NCI-H748 treated with DMSO at 0.1 percent for 48 hours (cell line): Measurements from ENCODE around the gene NUP50.
"Not testable (repeated sequence)": the region's sequence is repeated elsewhere in the genome, so short reads cannot be mapped to it uniquely, and the experiment has no call there.

ENCODE experiments used
- DNase-seq: peaks from one replicate; lab custom pipeline; 2025; lab: John Stamatoyannopoulos, UW

NUP50 gene

DNA sequence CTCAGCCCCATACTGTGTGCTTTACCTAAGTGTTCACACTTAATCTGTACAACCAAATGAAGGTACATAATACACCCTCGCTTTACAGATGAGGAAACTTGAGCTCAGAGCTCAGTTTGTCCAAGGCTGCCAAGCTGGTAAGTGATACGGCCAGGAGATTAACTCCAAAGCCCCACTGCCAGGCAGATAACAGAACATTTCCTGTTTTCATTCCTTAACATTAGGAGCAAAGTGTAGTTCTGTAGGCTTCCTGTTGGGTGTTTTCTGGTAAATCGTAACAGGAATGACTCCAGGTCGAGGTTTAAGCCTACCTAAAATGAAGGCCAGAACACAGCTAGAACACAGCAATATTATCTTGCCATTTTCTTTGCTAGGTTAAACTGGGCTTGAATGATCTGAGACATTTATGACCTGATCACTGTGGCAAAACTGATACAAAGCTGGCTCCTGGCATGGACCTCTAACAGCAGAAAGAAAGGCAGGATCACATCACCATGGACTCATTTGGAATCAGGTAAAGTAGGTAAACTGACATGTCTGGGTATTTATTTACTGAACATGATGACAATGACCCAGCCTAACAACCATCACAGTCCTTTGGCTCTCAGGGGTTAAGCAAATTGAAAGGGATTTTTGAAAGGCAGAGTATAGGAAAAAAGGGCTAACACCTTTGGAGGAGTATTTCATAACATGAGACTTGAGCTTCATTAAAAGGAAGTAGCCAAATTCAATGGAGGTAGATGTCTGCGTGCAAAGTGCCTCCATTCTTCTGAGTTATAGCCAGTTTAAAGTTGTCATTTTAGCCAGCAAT lies 3.9 kb upstream of the NUP50 start:
- no peak for DNase-seq

DNA sequence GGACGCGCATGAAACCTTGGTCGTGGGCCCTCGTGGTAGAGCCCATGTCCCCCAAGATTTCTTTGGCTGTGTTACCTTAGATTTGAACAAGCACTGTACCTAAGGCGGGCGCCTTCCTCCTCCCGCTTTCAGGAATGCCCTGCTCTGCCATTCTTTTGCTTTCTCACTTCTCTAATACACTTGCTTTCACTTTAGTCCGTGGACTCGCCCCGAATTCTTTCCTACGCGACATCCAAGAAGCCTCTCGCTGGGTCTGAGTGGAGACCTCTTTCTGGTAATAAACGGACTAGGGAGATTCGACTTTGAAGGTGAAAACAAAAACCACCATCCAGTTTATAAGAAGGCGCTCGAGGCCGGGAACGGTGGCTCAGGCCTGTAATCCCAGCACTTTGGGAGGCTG lies 1.2 kb upstream of the NUP50 start:
- DNase-seq: no peak

DNA sequence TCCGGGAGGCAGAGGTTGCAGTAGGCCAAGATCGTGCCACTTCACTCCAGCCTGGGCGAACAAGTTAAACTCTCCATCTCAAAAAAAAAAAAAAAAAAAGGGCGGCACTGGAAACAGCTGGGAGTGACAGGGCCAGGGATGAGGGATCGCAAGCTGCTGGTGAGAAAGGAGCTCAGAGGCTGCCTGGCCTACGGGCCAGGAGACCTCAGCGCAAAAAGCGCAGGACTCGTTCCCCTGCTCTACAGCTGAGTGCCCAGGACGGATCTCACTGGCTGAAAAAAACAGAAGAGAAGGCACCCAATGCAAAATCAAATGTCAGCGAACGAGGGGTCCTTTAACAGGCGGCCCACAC lies 650 bp upstream of the NUP50 start:
- no peak for DNase-seq

DNA sequence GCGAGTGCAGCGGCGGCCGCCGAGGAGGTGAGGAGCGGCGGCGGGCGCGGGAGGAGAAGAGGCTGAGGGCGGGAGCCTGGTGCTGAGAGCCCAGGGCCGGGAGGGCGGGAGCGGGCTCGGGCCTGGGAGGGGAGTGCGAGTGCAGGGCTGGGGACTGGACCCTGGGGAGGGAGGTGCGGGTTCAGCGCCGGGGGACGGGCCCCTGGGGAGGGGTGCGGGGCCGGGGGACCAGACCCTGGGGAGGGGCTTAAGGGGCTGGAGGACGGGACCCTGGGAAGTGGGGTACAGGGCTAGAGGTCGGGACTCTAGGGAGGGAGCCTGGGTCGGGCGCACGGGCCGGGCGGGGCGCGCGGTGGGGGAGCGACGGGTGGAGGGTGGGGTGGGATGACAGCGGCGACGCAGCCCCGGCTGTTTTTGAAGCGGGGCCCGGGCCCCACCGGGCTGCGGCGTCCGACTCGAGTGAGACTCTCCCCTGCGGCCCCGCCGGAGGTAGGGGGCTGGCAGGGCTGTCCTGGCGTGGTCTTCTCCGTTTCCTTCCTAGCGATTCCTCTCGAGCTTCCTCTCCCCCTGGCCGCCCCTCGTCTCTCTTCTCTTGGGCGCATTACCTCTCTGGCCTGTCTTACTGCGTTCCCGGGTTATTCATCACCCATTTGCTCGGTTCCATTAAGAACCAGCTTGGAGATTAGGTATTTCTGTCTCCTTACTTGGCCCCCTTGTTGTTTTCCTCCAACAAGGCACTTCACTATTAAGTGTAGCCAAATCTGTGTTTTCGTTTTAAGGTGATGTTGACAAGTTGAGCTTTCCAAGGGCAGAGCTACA lies 754 bp downstream of the NUP50 start:
- no peak for DNase-seq

DNA sequence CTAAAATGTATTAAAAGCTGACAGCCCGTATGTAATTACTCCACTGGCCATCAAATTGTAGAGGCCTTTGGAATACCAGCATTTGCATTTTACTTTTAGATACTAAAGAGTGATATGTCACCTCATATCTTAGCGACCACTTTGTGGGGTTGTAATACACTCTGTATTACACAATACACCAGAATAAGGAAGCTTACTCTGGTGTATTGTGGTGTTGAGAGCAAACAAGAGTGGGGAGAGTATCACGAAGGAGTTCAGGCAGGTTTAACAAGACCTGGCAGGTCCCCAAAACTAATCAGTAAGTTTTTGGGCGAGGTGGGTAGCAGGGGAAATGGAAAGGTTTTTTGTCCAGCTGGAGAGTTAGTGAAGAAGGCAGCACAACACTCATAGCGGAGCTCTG lies 3.2 kb downstream of the NUP50 start:
- no peak for DNase-seq

DNA sequence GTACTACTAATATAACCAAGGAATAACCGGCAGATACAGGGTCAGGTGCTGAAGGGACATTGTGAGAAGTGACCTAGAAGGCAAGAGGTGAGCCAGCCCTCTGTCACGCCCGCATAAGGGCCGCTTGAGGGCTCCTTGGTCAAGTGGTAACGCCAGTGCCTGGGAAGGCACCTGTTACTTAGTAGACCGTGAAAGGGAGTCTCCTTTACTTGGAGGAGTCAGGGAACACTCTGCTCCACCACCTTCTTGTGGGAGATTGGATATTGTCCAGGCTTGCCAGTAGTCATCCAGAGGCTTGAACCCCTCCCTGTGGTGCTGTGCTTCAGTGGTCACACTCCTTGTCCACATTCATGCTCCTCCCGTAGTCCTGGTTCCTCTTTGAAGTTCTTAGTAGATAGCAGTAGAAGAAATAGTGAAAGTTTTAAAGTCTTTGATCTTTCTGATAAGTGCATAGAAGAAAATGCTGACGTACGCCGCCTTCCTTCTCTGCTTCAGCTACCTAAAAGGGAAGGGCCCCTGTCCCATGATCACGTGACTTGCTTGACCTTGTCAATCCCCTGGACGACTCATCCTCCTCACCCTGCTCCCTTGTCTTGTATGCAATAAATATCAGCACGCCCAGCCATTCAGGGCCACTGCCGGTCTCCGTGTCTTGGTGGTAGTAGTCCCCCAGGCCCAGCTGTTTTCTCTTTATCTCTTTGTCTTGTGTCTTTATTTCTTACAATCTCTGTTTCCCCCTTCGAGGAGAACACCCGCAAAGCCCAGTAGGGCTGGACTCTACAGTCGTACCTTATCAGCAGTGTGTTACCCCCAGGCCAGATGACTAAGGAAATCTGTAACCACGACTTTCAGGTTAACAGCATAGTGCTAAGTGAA lies 6.1 kb downstream of the NUP50 start:
- DNase-seq: no peak

DNA sequence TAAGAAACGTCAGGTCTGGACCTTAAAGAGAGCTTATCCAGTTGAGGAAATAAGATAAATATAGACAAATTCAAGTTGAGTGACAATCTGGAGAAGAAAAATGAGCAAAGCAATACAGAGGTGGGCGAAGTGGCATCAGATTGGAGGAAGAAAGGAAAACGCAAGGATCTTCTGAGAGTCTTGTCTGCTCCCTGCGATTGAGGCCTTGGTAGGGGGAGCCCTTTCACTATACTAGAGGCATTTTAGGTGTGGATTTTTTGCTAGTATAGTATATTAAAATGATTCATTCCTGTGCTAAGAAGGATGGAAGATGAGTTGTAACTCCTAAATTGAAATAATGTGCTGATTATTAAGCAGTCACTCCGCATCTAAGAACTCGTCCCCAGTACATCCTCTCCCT lies 8.1 kb downstream of the NUP50 start:
- no peak for DNase-seq

DNA sequence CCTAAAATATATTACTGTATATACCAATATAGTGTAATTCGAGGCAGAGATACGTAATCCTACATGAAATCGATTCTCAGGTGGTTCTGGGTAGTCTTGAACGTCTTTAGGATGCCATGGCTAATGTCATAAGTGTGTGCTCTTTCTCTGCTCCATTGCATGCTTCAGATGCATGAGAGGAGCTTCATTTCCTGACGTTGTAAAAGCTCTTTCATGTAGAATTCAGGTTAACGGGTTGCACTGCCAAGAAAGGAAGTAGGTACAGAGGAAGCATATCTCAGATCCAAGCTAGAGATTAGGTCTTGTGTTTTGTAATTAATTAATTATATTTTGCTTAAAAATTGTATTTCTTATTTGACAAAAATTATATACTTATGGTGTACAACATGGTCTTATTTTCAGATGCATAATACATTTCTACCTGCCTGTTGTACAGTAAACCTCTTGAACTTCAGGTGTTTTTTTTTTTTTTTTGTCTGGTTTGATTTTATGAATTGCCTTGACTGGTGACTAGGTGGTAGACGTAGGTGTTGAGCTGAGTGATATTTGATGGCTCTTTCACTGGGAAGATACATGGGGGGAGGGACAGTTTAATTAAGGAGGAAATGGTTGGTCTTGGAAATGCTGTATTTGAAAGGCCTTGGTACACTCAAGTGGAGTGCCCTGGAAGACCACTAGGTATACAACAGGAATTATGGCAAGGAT lies 9.3 kb downstream of the NUP50 start:
- DNase-seq: no peak

DNA sequence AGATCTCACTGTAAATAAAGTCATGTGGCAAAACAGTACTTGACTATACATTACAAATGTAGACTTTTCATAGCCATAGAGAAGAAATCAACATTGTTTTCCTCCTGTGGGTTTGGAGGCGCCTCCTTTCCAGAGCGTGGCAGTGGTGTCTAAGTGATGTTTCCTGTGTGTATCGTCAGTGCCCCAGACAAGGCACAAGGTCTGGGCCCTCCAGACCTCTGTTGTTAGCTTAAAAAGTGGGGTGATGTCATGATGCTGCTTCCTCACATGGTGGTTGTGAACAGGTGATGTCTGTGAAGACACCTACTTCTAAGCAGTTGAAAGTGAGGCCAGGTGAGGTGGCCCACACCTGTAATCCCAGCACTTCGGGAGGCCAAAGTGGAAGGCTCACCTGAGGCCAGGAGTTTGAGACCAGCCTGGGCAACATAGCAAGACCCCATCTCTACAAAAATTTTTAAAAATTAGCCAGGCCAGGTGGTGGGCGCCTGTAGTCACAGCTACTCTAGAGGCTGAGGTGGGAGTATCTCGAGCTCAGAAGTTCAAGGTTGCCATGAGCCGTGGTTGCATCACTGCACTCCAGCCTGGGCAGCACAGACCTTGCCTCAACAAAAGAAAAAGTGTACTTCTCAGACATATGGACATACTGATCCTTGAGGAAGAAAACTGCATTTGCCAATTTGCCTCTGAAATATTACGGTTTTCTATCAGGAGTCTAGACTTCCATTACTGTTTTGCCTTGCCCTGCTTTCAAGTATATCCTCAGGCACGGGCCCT lies 15.7 kb downstream of the NUP50 start:
- no peak for DNase-seq

DNA sequence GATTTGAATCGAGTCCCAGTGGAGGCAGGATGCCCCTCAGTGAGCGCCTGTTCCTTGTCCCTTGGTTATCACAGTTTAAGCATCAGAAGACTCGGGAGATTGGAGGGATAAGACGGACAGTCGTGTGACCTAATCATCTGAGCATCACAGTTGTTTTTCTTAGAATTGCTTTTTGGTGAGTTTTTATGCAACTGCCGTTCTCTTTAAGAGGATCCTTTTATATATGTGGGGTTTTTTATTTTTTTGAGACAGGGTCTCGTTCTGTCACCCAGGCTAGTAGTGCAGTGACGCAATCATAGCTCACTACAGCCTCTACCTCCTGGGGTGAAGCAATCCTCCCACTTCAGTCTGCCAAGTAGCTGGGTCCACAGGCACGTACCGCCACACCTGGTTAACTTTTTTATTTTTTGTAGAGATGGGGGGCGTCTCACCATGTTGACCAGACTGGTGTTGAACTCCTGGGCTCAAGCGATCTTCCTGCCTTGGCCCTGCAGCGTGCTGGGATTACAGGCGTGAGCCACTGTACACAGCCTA lies 16.5 kb downstream of the NUP50 start:
- no peak for DNase-seq

DNA sequence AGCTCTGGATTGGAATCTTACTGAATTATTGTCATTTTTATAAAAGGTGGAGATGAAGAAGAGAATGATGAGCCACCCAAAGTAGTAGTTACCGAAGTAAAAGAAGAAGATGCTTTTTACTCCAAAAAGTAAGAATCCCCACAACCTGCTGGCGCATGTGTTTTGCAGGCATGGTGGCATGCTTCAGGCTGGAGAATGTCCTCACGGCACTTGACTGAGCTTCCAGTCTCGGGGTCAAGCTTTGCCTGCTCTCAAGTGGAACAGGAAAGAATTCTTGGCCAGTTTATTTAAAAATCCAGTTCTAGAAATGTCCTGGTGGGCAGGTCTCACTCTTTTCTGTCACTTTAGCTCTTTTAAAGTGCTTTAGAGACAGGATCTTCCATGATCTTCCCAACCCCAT lies 17.5 kb downstream of the NUP50 start:
- no peak for DNase-seq

DNA sequence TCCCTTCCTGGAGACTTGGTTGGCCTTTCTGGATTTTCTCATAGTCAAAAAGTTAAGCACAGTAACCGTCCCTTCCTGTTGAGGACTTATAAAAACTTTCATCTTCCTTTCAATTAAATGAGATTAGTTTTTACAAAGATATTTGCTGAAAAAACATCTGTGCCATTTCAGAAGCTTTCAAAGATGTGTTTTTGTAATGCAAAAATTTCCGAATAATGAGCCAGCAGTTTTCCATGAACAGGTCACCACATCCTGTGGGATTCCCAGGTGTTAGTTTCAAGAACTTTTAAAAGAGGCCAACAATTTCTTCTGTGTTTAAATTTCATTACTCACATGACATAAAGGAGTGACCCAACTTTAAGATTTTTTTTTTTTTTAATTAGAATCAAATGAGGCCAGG lies 18.0 kb downstream of the NUP50 start:
- DNase-seq: no peak

DNA sequence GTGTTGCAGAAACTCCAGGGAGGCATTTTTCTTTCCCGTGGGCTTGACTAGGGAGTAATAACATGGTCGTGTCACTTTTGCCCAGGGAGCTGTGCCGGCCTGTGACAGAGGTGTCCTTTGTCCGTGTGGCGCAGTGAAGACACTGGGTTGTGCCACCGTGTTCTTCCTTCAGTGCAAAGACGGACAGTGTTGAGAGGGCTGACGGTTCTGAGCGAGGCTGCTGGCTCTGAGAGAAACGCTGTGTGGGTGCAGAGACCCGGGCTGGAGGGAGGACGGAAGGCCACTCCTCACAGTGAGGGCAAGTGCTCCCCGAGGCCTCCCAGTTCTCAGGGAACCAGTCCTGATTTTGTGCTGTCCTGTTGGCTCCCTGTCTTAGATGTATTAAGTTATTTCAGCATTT lies 20.2 kb downstream of the NUP50 start:
- DNase-seq: no peak

DNA sequence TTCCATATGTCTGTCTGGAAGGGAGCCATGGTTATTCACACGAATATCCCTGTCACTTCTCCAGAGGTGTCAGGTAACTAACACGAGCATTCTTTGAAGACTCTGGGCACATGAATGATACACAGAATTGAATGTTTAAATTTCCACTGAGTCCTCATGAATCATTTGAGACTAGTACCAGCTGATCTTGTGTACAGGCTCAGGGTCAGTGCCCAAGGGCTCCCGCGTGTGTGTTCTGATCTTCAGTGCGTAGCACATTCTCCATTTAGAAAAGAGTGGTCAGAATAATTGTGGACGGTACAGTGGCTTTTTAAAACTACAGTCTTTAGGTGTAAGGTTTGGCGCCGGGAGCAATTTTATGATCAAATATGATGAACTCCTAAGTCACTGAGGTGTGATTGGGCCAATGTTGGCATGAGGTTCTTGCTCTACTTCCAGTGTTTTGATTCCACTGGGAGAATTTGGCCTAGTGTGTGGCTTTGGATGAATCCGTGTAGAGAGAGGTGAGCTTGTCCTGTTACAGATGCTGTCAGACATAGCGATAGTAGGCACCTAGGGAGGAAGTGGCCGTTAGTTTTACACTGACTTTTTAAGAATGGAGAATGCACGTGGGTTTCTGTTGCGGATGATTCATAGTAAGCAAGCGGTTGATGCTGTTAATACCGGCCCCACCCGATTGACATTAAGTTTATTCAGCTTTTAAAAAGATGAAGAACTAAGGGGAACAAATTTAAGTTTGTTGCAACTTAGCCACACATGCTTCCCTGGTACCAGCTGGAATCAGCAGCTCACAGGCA lies 22.2 kb downstream of the NUP50 start:
- DNase-seq: no peak

DNA sequence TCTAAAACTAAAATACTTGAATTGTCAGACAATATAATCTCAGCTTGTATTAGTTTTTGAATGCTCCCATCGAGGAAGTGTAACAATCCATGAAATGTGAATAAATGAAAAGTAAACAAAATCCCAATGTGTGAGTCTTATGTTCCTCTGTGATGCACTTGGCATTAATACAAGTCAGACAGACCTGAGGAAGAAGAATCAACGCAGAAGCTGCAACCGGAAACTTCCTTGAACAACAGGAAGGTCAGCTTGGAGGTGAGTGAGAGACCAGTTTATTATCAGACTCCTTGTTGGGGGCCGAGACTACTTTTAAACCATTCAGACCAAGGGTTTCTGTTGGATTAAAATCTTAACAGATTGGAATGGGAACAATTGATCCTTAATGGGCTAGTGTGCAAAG lies 24.2 kb downstream of the NUP50 start:
- DNase-seq: no peak

DNA sequence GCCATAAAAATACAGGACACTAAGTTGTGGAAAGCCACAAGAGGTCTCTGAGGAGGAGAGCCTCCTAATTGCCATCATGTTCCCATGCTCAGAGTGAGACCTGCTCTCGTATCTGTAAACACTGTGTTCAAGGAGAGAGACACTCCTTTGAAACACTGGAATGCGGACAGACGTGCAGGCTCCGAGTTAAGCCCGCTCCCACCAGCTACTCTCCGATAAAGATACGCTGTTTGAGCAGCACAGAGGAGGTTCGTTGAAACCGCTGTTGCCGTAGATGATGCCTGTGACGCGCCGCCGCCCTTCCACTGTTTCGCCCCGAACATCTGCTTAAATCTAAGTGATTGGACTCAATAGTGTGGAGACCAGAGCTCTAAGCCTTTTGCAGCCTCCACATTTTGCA lies 25.1 kb downstream of the NUP50 start:
- no peak for DNase-seq

DNA sequence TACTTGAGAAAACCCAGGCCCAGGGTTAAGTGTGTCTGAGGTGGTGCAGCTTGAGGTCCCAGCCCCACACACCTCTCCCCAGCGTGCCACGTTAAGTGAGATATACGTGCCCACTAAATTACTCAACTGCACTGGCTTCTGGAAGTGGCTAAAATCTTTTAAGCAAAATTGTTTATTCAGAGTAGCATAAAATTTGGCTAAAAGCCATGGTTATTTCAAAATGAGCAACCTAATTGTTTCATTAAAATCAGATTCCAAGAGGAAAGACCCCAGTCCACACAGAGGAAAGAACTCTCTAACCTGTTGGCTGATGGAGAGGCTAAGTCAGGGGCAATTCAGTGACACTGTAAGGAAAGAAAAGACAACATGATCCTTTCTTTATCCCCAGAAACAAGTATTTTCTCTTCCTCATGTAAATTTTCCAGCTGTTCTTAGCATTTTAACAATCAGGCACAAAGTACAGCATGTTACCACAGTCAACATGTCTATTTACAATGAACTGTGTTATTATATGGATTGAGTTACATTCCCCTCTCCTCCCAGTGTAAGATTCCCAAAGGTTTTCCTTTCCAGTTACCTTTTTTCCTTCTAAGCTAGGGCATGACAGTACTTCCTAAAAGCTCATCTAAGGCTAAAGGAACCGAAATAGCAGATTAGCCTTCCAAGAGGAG lies 26.6 kb downstream of the NUP50 start:
- DNase-seq: no peak

DNA sequence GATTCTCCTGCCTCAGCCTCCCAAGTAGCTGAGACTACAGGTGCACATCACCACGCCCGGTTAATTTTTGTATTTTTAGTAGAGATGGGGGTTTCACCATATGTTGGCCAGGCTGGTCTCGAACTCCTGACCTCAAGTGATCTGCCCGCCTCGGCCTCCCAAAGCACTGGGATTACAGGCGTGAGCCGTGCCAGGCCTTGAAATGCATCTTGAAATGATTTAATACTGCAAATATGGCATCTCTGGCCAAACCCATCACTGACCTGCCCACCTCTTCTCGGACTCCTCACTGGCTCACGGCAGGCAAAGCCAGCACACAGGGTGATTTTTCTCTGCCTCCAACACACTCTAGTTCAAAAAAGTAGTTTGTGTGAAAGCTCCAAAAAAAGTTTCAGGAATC lies 28.0 kb downstream of the NUP50 start:
- not testable (repeated sequence) for DNase-seq

DNA sequence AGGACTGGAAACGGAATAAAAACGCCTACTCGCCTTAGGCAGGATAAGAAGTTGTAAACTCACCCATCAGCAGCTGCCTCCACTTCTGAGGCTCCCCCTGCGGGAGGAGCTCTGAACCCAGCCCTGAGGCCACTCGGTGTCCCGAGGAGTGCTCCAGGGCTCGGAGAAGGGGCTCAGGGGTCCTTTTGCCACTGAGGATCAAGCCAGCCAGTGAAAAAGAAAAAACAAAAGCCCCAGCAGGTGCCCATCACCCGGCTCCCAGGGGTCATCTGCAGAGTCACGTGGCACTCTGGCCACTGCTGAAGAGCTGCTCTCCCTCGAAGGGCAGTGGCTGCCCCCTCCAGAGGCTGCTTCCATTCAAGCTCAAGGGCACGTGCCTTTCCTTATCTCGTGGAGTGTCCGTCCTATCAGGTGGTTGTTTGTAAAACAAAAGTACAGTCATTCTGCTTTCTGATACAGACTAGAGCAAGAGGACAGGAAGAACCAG lies 29.0 kb downstream of the NUP50 start:
- no peak for DNase-seq
